Gastroesophageal sphincter (tissue), 3 donors: Measurements from ENCODE around the gene COL5A2.

Experiments
- EP300 ChIP-seq: sonication (generic); formaldehyde crosslinking; IDR thresholded peaks from one replicate; pipeline ENCODE4 v1.6.1; 2017; ENCODE audit warnings: antibody characterized with exemption, mild to moderate bottlenecking
- POLR2AphosphoS5 ChIP-seq: sonication (generic); formaldehyde crosslinking; IDR thresholded peaks from one replicate; pipeline ENCODE4 v1.6.1; 2017; ENCODE audit warnings: antibody characterized with exemption
- TF ChIP-seq, protein P1 (sequence below), 4 experiments: fragments of 200-600 bp in 2 of 4; fragments of 450-650 bp in 2 of 4; sonication (generic) in 1 of 4; IDR thresholded peaks; one replicate each; pipeline ENCODE4 v1.5.1; 2017 to 2019; ENCODE audit warnings: antibody characterized with exemption in 4 of 4, mild to moderate bottlenecking in 2 of 4, moderate library complexity in 2 of 4

DNA sequence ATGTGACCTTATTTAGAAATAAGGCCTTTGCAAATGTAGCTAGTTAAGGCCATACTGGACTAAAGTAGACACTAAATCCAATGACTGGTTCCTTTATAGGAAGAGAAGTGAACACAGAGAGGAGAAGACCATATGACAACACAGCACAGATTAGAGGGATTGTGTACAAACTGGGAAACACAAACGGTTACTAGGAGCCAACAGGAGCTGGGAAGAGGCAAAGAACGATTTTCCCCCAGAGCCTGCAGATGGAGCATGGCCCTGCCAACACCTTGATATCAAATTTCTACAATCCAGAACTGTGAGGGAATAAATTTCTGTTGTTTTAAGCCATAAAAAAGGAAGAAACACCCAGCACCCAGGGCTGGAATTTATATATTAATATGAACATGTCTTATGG lies 38.7 kb upstream of the COL5A2 start:
- TF ChIP-seq EP300 (no peak), POLR2AphosphoS5 (no peak)
- TF ChIP-seq, protein P1, sequence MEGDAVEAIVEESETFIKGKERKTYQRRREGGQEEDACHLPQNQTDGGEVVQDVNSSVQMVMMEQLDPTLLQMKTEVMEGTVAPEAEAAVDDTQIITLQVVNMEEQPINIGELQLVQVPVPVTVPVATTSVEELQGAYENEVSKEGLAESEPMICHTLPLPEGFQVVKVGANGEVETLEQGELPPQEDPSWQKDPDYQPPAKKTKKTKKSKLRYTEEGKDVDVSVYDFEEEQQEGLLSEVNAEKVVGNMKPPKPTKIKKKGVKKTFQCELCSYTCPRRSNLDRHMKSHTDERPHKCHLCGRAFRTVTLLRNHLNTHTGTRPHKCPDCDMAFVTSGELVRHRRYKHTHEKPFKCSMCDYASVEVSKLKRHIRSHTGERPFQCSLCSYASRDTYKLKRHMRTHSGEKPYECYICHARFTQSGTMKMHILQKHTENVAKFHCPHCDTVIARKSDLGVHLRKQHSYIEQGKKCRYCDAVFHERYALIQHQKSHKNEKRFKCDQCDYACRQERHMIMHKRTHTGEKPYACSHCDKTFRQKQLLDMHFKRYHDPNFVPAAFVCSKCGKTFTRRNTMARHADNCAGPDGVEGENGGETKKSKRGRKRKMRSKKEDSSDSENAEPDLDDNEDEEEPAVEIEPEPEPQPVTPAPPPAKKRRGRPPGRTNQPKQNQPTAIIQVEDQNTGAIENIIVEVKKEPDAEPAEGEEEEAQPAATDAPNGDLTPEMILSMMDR (IDR thresholded peaks at IDR 0.05), result no peak
